Stomach (tissue), 4 donors: Measurements from ENCODE around the gene TPI1.

Source experiments
- CTCF ChIP-seq, 7 experiments: fragments of 450-650 bp in 4 of 7; fragments of 200-600 bp in 3 of 7; sonication (generic) in 3 of 7; IDR thresholded peaks; one replicate each; pipeline ENCODE4 v1.5.1; 2016 to 2019; ENCODE audit warnings: antibody characterized with exemption in 7 of 7, control low read depth in 2 of 7, mild to moderate bottlenecking in 1 of 7
- POLR2A ChIP-seq, 4 donors: fragments of 450-650 bp; IDR thresholded peaks; one replicate each; pipeline ENCODE4 v1.6.1; 2016; ENCODE audit warnings: antibody characterized with exemption in 4 of 4, control low read depth in 2 of 4, mild to moderate bottlenecking in 1 of 4, moderate library complexity in 1 of 4

DNA sequence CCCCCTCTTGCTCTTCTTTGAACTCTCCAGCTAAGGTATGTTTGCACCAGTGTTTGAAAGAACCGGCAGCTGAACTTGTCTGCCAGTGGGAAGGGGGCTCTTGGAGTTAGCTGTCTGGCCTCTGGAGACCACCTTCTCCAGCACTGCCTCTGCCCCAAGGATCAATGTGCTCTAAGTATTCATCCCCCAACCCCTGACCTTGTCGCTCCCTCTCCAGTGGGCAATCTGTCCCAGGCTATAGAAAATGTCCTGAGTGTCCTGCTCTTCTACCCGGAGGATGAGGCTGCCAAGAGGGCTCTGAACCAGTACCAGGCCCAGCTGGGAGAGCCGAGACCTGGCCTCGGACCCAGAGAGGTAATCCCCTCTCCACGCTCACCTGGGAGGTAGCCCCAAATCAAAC, 36.3 kb upstream of the TPI1 start:
- TF ChIP-seq CTCF (IDR thresholded peaks at IDR 0.05) (no peak), POLR2A (IDR thresholded peaks at IDR 0.05) (no peak)
